Common myeloid progenitor, CD34-positive (primary cell): ENCODE data around the gene NRG2.

ENCODE experiments used
- CTCF ChIA-PET: fragments of 350-600 bp; sonication (Branson Sonifier 250); formaldehyde crosslinking; loops from one replicate; lab custom pipeline; 2021; ENCODE audit warnings: antibody characterized with exemption; lab: Charles Lee
- POLR2A ChIA-PET: fragments of 350-600 bp; sonication (Branson Sonifier 250); formaldehyde crosslinking; loops from one replicate; lab custom pipeline; 2021; ENCODE audit warnings: antibody characterized with exemption; lab: Charles Lee
- DNase-seq, 3 donors: peaks; one replicate each; pipeline versions ENCODE4 v3.0.0 to v3.0.0-alpha.2; 2013
- H3K27ac ChIP-seq, 2 experiments: 1 replicate in 1 of 2; 2 replicates in 1 of 2; pipeline ENCODE4 v1.7.0; 2013; ENCODE audit warnings: inconsistent platforms in 2 of 2, low read length in 2 of 2, mild to moderate bottlenecking in 2 of 2, low read depth in 1 of 2, moderate library complexity in 1 of 2; ENCODE audit not compliant: severe bottlenecking in 2 of 2, insufficient read depth in 1 of 2, poor library complexity in 1 of 2
- H3K27me3 ChIP-seq, 5 experiments: replicated peaks in 2 of 5; 1 replicate in 3 of 5; 2 replicates in 2 of 5; pipeline versions ENCODE4 v1.6.1 to v1.7.0; 2013; ENCODE audit warnings: low read length in 4 of 5, mild to moderate bottlenecking in 2 of 5, moderate library complexity in 2 of 5, inconsistent platforms in 1 of 5; ENCODE audit not compliant: insufficient read depth in 5 of 5, control insufficient read depth in 4 of 5
- H3K36me3 ChIP-seq, 4 experiments: 1 replicate in 2 of 4; 2 replicates in 2 of 4; pipeline versions ENCODE4 v1.6.1 to v1.7.0; 2013; ENCODE audit warnings: low read length in 3 of 4, control low read depth in 1 of 4, mild to moderate bottlenecking in 1 of 4; ENCODE audit not compliant: control insufficient read depth in 4 of 4, insufficient read depth in 4 of 4
- H3K4me1 ChIP-seq, 4 experiments: 1 replicate in 3 of 4; 2 replicates in 1 of 4; pipeline versions ENCODE4 v1.6.1 to v1.7.1; 2013; ENCODE audit warnings: low read length in 3 of 4, mild to moderate bottlenecking in 3 of 4, control low read depth in 1 of 4, inconsistent platforms in 1 of 4, moderate library complexity in 1 of 4; ENCODE audit not compliant: control insufficient read depth in 4 of 4, insufficient read depth in 4 of 4; ENCODE audit errors: control extremely low read depth in 1 of 4
- H3K4me3 ChIP-seq, 7 experiments: 1 replicate in 4 of 7; 2 replicates in 3 of 7; pipeline versions ENCODE4 v1.5.1 to v1.7.0; 2013; ENCODE audit warnings: mild to moderate bottlenecking in 7 of 7, low read length in 6 of 7, moderate library complexity in 6 of 7, inconsistent platforms in 2 of 7, low read depth in 2 of 7, control low read depth in 1 of 7; ENCODE audit not compliant: insufficient read depth in 4 of 7, control insufficient read depth in 1 of 7; ENCODE audit errors: extremely low read depth in 1 of 7
- H3K9me3 ChIP-seq, 5 experiments: 1 replicate in 4 of 5; 2 replicates in 1 of 5; pipeline versions ENCODE4 v1.6.1 to v1.7.1; 2013; ENCODE audit warnings: low read length in 4 of 5, mild to moderate bottlenecking in 2 of 5, inconsistent platforms in 1 of 5, low read depth in 1 of 5, moderate library complexity in 1 of 5; ENCODE audit not compliant: control insufficient read depth in 4 of 5, insufficient read depth in 2 of 5; ENCODE audit errors: control extremely low read depth in 1 of 5
- WGBS: methylation state at CpG from one replicate; pipeline ENCODE4 v1.1.5; 2013; ENCODE audit not compliant: insufficient coverage; 5-methylcytosine and 5-hydroxymethylcytosine counted together

The NRG2 gene

DNA sequence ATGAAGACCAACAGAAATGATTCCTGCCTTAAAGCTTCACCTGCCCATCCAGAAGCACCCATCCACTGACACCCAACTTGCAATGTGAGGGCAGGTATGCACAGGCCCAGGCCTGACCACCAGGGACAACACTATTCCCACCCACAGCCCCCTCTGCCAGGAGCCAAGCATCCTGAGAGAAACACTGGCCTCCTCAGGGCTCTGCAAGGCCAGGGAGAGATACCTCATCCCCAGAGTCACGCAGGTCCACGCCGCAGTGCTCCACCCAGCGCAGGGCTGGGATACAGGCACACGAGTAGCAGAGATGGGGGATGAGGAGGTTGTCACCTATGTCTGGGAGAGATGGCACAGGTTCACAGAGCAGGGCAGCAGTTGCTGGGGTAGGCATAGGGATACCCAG is 148.1 kb downstream of the NRG2 start:
- 94% methylated on average over 5 of the region's 5 CpGs for WGBS
- POLR2A ChIA-PET, result no interaction called here
- H3K4me3 ChIP-seq, result no peak overlapping the region
- DNase-seq, result no peak
- CTCF ChIA-PET, result interaction anchor here (0.8 kb wide), 1 partner anchor 20 kb away, joined by 3 read pairs; no protein-coding TSS in a partner anchor
- H3K36me3 ChIP-seq, result no peaks in the 10 kb centered on the region
- no peaks in the 10 kb centered on the region for H3K4me1 ChIP-seq
- no peak overlapping the region for H3K27ac ChIP-seq
- H3K27me3 ChIP-seq, result peaks cover 0 to 24% (median 9%) of the 10 kb centered on the region in 5 experiments
- H3K9me3 ChIP-seq, result no peaks in the 10 kb centered on the region

GRCh38 chr5:139893873-139894272 is 149.2 kb downstream of the NRG2 start:
- CTCF ChIA-PET, result interaction anchor here (1.3 to 2.4 kb wide), 2 partner anchors 13 to 75 kb away, joined by 5 to 7 read pairs; no protein-coding TSS in a partner anchor
- Histone ChIP-seq H3K9me3 (no peaks in the 10 kb centered on the region), H3K4me1 (no peaks in the 10 kb centered on the region), H3K27me3 (peaks cover 0 to 20% (median 11%) of the 10 kb centered on the region in 5 experiments), H3K4me3 (no peak overlapping the region), H3K36me3 (no peaks in the 10 kb centered on the region), H3K27ac (no peak overlapping the region)
- POLR2A ChIA-PET, result no interaction called here
- DNase-seq, result no peak
- WGBS, result 85% methylated on average over 9 of the region's 9 CpGs

- Histone ChIP-seq H3K4me1 (no peaks in the 10 kb centered on the region), H3K9me3 (no peaks in the 10 kb centered on the region), H3K27ac (no peak overlapping the region), H3K27me3 (peaks cover 0 to 21% (median 5%) of the 10 kb centered on the region in 5 experiments), H3K4me3 (no peak overlapping the region), H3K36me3 (no peaks in the 10 kb centered on the region)
- ChIA-PET POLR2A (no interaction called here), CTCF (no interaction called here)
- WGBS, result no CpG with 5 or more reads among the region's 2 CpGs
- DNase-seq, result no peak
Measured at GRCh38 chr5:139889410-139889809, 153.7 kb downstream of the NRG2 start.

GRCh38 chr5:139888370-139888769 is 154.7 kb downstream of the NRG2 start:
- H3K9me3 ChIP-seq, result no peaks in the 10 kb centered on the region
- H3K27me3 ChIP-seq, result peaks cover 0 to 16% (median 8%) of the 10 kb centered on the region in 5 experiments
- no peak overlapping the region for H3K4me3 ChIP-seq
- H3K36me3 ChIP-seq, result no peaks in the 10 kb centered on the region
- ChIA-PET CTCF (no interaction called here), POLR2A (no interaction called here)
- H3K27ac ChIP-seq, result no peak overlapping the region
- no peaks in the 10 kb centered on the region for H3K4me1 ChIP-seq
- DNase-seq, result no peak
- WGBS, result 75% methylated on average over 3 of the region's 4 CpGs

GRCh38 chr5:139886213-139886612 is 156.9 kb downstream of the NRG2 start:
- ChIA-PET CTCF (interaction anchor here (1.8 kb wide), 1 partner anchor 15 kb away, joined by 5 read pairs; no protein-coding TSS in a partner anchor), POLR2A (no interaction called here)
- Histone ChIP-seq H3K9me3 (no peaks in the 10 kb centered on the region), H3K27ac (no peak overlapping the region), H3K4me3 (no peak overlapping the region), H3K4me1 (no peaks in the 10 kb centered on the region), H3K36me3 (no peaks in the 10 kb centered on the region), H3K27me3 (peaks cover 0 to 12% (median 5%) of the 10 kb centered on the region in 5 experiments)
- DNase-seq, result no peak
- WGBS, result 51% methylated on average over 2 of the region's 2 CpGs

DNA sequence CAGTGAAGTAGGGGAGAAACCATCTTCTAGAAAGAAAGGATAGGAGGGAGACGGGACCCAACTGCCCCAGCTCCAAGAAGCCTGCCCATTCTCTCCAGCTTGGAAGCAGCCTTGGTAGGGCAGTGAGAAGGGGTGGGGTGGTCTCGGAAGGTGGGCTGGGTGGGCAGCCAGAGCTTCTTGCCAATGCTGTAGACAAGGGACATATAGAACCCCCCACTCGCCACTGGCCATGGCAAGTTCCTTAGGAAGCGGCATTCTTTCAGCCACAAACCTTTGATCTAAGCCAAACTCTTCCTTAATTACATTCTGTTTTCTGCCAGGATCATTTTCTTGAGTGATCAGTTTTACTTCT is 157.3 kb downstream of the NRG2 start:
- Histone ChIP-seq H3K27ac (no peak overlapping the region), H3K36me3 (no peaks in the 10 kb centered on the region), H3K9me3 (no peaks in the 10 kb centered on the region), H3K4me3 (no peak overlapping the region), H3K27me3 (peaks cover 0 to 12% (median 1%) of the 10 kb centered on the region in 5 experiments), H3K4me1 (no peaks in the 10 kb centered on the region)
- CTCF ChIA-PET, result interaction anchor here (1.8 kb wide), 1 partner anchor 15 kb away, joined by 5 read pairs; no protein-coding TSS in a partner anchor
- 100% methylated on average over 4 of the region's 4 CpGs for WGBS
- no peak for DNase-seq
- POLR2A ChIA-PET, result no interaction called here

GRCh38 chr5:139885172-139885856 is 157.8 kb downstream of the NRG2 start:
- ChIA-PET CTCF (no interaction called here), POLR2A (no interaction called here)
- H3K36me3 ChIP-seq, result no peaks in the 10 kb centered on the region
- H3K27me3 ChIP-seq, result peaks cover 0 to 10% (median 1%) of the 10 kb centered on the region in 5 experiments
- H3K9me3 ChIP-seq, result no peaks in the 10 kb centered on the region
- H3K4me1 ChIP-seq, result no peaks in the 10 kb centered on the region
- no peak overlapping the region for H3K27ac ChIP-seq
- H3K4me3 ChIP-seq, result no peak overlapping the region
- no peak for DNase-seq
- WGBS, result 97% methylated on average over 9 of the region's 15 CpGs
